BLaER1 (cell line): Measurements from ENCODE around the gene HPD.

Source experiments
- H3K27ac ChIP-seq: shearing (Covaris generic); formaldehyde crosslinking; 2 replicates; pipeline ENCODE4 v1.8.1; 2022
- H3K27me3 ChIP-seq: shearing (Covaris generic); formaldehyde crosslinking; 2 replicates; pipeline ENCODE4 v1.8.1; 2022
- H3K36me3 ChIP-seq: shearing (Covaris generic); formaldehyde crosslinking; 2 replicates; pipeline ENCODE4 v1.8.1; 2022
- H3K4me1 ChIP-seq: shearing (Covaris generic); formaldehyde crosslinking; 2 replicates; pipeline ENCODE4 v1.8.1; 2022
- H3K4me2 ChIP-seq: shearing (Covaris generic); formaldehyde crosslinking; 2 replicates; pipeline ENCODE4 v1.8.1; 2022
- H3K4me3 ChIP-seq: shearing (Covaris generic); formaldehyde crosslinking; 2 replicates; pipeline ENCODE4 v1.8.1; 2022
- H3K9ac ChIP-seq: shearing (Covaris generic); formaldehyde crosslinking; 2 replicates; pipeline ENCODE4 v1.8.1; 2022
- H3K9me3 ChIP-seq: shearing (Covaris generic); formaldehyde crosslinking; 2 replicates; pipeline ENCODE4 v1.8.1; 2022
- H4K20me1 ChIP-seq: shearing (Covaris generic); formaldehyde crosslinking; 2 replicates; pipeline ENCODE4 v1.8.1; 2022
- Cebpa-rat ChIP-seq: shearing (Covaris generic); IDR thresholded peaks from 2 replicates; pipeline ENCODE4 v1.8.1; 2022

HPD gene

GRCh38 chr12:121829250-121829918, 29.3 kb downstream of the HPD start:
- Histone ChIP-seq H3K4me1 (no peaks in the 10 kb centered on the region), H3K27ac (no peak overlapping the region), H3K9me3 (no peaks in the 10 kb centered on the region), H3K4me2 (no peak overlapping the region), H3K4me3 (no peak overlapping the region), H4K20me1 (peaks cover 56% of the 10 kb centered on the region), H3K9ac (no peak overlapping the region), H3K36me3 (peaks cover 88% of the 10 kb centered on the region), H3K27me3 (no peaks in the 10 kb centered on the region)
- TF ChIP-seq Cebpa-rat, result no peak

- Histone ChIP-seq H3K4me3 (no peak overlapping the region), H3K36me3 (peaks cover 93% of the 10 kb centered on the region)
Observed at GRCh38 chr12:121828826-121829225, 29.8 kb downstream of the HPD start.

GRCh38 chr12:121828306-121828705, 30.4 kb downstream of the HPD start:
- H3K4me1 ChIP-seq, result no peaks in the 10 kb centered on the region

More at GRCh38 chr12:121828826-121829225, 29.8 kb downstream of the HPD start:
- Histone ChIP-seq H3K4me1 (no peaks in the 10 kb centered on the region), H3K27me3 (no peaks in the 10 kb centered on the region), H3K9ac (no peak overlapping the region), H4K20me1 (peaks cover 62% of the 10 kb centered on the region), H3K9me3 (no peaks in the 10 kb centered on the region), H3K4me2 (no peak overlapping the region), H3K27ac (no peak overlapping the region)
- no peak for TF ChIP-seq Cebpa-rat

GRCh38 chr12:121827351-121828099, 31.1 kb downstream of the HPD start:
- no peak overlapping the region for H3K4me3 ChIP-seq
- no peaks in the 10 kb centered on the region for H3K4me1 ChIP-seq
- no peak overlapping the region for H3K27ac ChIP-seq
- no peaks in the 10 kb centered on the region for H3K9me3 ChIP-seq
- no peak overlapping the region for H3K4me2 ChIP-seq
- no peaks in the 10 kb centered on the region for H3K27me3 ChIP-seq
- TF ChIP-seq Cebpa-rat, result no peak
- peaks cover 98% of the 10 kb centered on the region for H3K36me3 ChIP-seq
- H3K9ac ChIP-seq, result no peak overlapping the region
- peaks cover 60% of the 10 kb centered on the region for H4K20me1 ChIP-seq

More at GRCh38 chr12:121828306-121828705, 30.4 kb downstream of the HPD start:
- Histone ChIP-seq H3K9ac (no peak overlapping the region), H3K9me3 (no peaks in the 10 kb centered on the region), H3K4me2 (no peak overlapping the region), H3K27me3 (no peaks in the 10 kb centered on the region), H3K4me3 (no peak overlapping the region), H3K27ac (no peak overlapping the region), H4K20me1 (peaks cover 66% of the 10 kb centered on the region), H3K36me3 (peaks cover 98% of the 10 kb centered on the region)
- TF ChIP-seq Cebpa-rat, result no peak

GRCh38 chr12:121826318-121827150, 32.1 kb downstream of the HPD start:
- Histone ChIP-seq H3K4me3 (no peak overlapping the region), H3K27me3 (no peaks in the 10 kb centered on the region), H4K20me1 (peaks cover 68% of the 10 kb centered on the region), H3K4me2 (no peak overlapping the region), H3K4me1 (no peaks in the 10 kb centered on the region), H3K9ac (no peak overlapping the region), H3K27ac (no peak overlapping the region), H3K9me3 (no peaks in the 10 kb centered on the region), H3K36me3 (peaks cover 98% of the 10 kb centered on the region)
- no peak for TF ChIP-seq Cebpa-rat

- Histone ChIP-seq H3K4me3 (no peak overlapping the region), H4K20me1 (peaks cover 75% of the 10 kb centered on the region), H3K27me3 (no peaks in the 10 kb centered on the region), H3K9ac (no peak overlapping the region), H3K4me2 (no peak overlapping the region), H3K36me3 (peaks cover 98% of the 10 kb centered on the region), H3K9me3 (no peaks in the 10 kb centered on the region), H3K27ac (no peak overlapping the region), H3K4me1 (no peaks in the 10 kb centered on the region)
- no peak for TF ChIP-seq Cebpa-rat
Observed at GRCh38 chr12:121825041-121825523, 33.6 kb downstream of the HPD start.

- H3K27ac ChIP-seq, result no peak overlapping the region
- TF ChIP-seq Cebpa-rat, result no peak
- no peak overlapping the region for H3K4me3 ChIP-seq
- peaks cover 73% of the 10 kb centered on the region for H4K20me1 ChIP-seq
- H3K9ac ChIP-seq, result no peak overlapping the region
- H3K36me3 ChIP-seq, result peaks cover 98% of the 10 kb centered on the region
- no peaks in the 10 kb centered on the region for H3K9me3 ChIP-seq
- peaks cover 14% of the 10 kb centered on the region for H3K4me1 ChIP-seq
- H3K27me3 ChIP-seq, result no peaks in the 10 kb centered on the region
- no peak overlapping the region for H3K4me2 ChIP-seq
Observed at GRCh38 chr12:121823727-121824115, 34.9 kb downstream of the HPD start.

- no peak for TF ChIP-seq Cebpa-rat
- no peak overlapping the region for H3K9ac ChIP-seq
- H4K20me1 ChIP-seq, result peaks cover 68% of the 10 kb centered on the region
- no peak overlapping the region for H3K4me3 ChIP-seq
- peaks cover 98% of the 10 kb centered on the region for H3K36me3 ChIP-seq
- H3K4me1 ChIP-seq, result peaks cover 19% of the 10 kb centered on the region
- no peaks in the 10 kb centered on the region for H3K9me3 ChIP-seq
- no peak overlapping the region for H3K27ac ChIP-seq
- H3K4me2 ChIP-seq, result no peak overlapping the region
- H3K27me3 ChIP-seq, result no peaks in the 10 kb centered on the region
Observed at GRCh38 chr12:121823101-121823726, 35.4 kb downstream of the HPD start.

- Histone ChIP-seq H3K4me2 (no peak overlapping the region), H3K27me3 (no peaks in the 10 kb centered on the region), H3K36me3 (peaks cover 98% of the 10 kb centered on the region), H3K27ac (no peak overlapping the region), H3K4me1 (peaks cover 25% of the 10 kb centered on the region), H3K9me3 (no peaks in the 10 kb centered on the region), H4K20me1 (peaks cover 67% of the 10 kb centered on the region), H3K9ac (no peak overlapping the region), H3K4me3 (no peak overlapping the region)
- no peak for TF ChIP-seq Cebpa-rat
Observed at GRCh38 chr12:121822393-121823100, 36.1 kb downstream of the HPD start.
